HG02610 (cell line): ENCODE measurements around the gene OR10K2.
"Not testable (repeated sequence)": the region's sequence is repeated elsewhere in the genome, so short reads cannot be mapped to it uniquely, and the experiment has no call there.

Source experiments
- ATAC-seq: cut with Tn5 transposase; IDR thresholded peaks from one replicate; pipeline ENCODE4 v1.9.1; 2021; ENCODE audit warnings: mild to moderate bottlenecking, moderate library complexity; ENCODE audit not compliant: unreplicated experiment

Gene OR10K2, protein sequence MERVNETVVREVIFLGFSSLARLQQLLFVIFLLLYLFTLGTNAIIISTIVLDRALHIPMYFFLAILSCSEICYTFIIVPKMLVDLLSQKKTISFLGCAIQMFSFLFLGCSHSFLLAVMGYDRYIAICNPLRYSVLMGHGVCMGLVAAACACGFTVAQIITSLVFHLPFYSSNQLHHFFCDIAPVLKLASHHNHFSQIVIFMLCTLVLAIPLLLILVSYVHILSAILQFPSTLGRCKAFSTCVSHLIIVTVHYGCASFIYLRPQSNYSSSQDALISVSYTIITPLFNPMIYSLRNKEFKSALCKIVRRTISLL

DNA sequence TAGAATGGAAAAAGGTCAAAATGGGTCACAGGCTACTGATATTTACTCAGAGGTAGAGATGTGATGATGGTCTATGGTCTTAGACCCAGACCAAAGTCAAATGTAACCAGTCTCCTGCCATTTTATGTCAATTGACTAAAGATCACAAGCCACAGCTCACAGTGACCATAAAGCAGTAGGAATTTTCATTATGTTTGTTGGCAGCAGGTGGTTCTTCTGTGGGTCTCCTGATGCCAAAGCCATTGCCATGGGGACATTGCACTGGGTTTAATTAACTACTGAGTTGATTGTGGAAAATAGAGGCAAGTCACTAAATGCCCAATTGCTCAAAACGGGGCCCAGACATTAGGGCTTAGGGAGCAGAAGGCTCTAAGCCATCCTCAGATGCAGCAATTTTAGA is at the start of gene OR10K2:
OR10K2 (minus strand) TSS at position 101 of the 400 bp plus-strand sequence. CDS start 5,371 bp downstream, outside the sequence.
- ATAC-seq, result no peak

DNA sequence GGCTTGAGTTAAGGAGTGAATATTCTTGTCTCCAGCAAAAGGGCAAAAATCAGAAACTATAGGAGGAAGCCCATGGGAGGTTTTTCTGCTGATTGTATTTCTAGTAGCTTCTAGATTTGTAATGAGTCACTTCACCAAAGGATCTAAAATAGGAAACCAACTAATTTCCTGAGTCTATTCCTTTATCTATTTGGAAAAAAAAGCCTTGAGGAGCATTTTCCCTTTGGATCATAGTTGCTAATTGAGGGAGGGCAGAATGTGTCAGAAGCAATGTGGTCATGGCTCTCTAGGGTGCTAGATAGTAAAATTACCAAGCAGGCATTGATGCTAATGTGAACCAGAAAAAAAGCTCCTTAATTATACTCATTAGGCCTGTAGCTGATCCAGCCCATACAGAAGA is 45.9 kb upstream of the OR10K2 start, which contains the start of gene OR10R2:
OR10R2 (plus strand) TSS at position 301 of the 400 bp plus-strand sequence. CDS start 106 bp downstream, outside the sequence.
- ATAC-seq, result no peak

GRCh38 chr1:158461534-158461933 is 35.5 kb upstream of the OR10K2 start, which contains the start of gene OR10K1:
TSS of gene OR10K1 (plus strand) at chr1:158461834. CDS start at chr1:158465562, 3,728 bp downstream.
- no peak for ATAC-seq

DNA sequence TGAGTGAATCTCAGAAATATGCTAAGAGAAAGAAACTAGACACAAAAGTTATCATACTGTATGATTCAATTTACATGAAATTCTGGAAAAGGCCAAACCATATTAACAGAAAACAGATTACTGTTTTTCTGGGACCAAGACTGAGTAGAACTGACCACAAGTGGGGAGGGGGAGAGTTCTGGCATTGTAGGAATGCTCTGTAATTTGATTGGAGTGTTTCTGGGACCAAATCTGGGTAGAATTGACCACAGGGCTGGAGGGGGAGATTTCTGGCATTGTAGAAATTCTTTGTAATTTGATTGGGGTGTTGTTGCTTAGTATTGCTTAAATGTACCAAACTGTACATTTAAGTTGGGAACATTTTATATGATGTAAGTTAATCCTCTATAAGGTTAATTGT is 32.2 kb upstream of the OR10K2 start:
- no peak for ATAC-seq

GRCh38 chr1:158457246-158457645 is 31.2 kb upstream of the OR10K2 start:
- no peak for ATAC-seq

GRCh38 chr1:158454537-158454936 is 28.5 kb upstream of the OR10K2 start:
- ATAC-seq, result no peak

DNA sequence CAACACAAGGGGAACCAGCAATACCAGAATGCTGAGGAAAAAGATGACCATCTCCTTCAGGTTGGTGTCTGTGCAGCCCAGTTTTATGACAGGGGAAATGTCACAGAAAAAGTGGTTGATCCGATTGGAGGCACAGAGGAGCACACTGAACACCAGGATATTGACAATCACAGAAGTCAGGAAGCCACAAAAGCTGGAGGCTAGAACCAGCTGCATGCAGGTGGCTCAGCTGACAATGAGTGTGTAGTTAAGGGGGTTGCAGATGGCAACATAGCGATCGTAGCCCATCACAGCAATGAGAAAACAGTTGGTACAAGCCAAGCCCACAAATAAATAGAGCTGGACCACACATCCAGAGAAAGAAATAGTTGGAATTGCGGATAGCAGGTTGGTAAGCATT is 19.3 kb upstream of the OR10K2 start:
- ATAC-seq, result no peak

GRCh38 chr1:158434741-158435140 is 8.7 kb upstream of the OR10K2 start:
- ATAC-seq, result no peak

DNA sequence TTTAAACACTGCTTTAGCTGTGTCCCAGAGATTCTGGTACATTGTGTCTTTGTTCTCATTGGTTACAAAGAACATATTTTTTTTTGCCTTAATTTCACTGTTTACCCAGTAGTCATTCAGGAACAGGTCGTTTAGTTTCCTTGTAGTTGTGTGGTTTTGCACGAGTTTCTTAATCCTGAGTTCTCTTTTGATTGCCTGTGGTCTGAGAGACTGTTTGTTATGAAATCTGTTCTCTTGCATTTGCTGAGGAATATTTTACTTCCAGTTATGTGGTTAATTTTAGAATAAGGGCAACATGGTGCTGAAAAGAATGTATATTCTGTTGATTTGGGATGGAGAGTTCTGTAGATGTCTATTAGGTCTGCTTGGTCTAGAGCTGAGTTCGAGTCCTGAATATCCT is 4.1 kb upstream of the OR10K2 start:
- ATAC-seq, result not testable (repeated sequence)

DNA sequence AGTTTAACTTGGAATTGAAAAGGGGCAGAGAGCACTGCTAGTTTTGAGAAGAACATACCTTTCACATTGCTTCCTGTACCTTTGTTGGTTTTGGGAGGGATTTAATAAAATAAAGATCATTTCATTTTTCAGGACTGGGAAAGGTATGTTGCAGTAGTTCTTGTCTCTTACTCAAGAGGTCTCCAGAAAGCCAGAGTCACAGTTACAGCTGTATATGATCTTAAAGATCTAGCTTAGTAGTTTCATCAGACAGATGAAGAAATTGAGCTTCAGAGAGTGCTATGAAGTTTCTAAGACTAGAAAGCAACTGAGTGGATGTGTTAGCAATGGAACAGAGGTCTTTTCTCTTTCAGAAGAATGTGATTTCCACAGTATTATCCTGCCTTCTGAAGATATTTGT is 1.0 kb downstream of the OR10K2 start:
- no peak for ATAC-seq

DNA sequence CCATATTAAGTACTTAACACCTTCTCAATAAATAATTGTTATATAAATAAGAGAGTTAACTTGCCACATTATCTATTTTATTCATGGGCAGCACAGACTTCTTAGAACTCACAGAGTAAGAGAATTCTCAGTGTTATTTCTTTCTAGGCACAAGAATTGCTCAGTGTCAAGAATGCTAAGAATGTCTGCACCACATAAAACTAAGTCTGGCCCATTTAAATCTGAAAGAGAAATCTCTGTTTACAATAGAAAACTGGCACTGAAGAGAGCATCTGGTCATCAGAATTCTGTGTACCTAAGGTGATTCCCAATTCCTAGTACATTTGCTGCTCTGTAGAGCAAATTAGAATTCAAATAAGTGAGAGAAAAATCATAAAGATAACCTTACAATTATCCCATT is 3.8 kb downstream of the OR10K2 start:
- no peak for ATAC-seq

DNA sequence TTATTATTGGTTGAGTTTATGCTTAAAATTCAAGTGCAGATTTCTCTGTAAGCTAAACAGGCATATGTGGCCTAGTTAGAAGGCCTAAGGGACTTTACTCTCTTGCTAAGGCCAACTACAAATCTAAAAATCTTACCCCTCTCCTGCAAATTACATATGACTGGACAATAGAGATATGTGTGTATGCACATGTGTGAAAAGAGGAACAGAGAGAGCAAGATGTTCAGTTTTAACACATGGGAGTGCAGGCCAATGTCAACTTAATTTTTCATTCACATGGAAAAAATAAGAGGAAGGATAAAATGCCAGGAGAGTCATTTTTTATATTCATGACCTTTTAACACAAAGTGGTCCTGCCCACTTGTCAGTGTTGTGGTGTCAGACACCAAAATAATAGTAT is 8.5 kb downstream of the OR10K2 start:
- no peak for ATAC-seq

GRCh38 chr1:158414651-158415345 is 11.2 kb downstream of the OR10K2 start:
- no peak for ATAC-seq

GRCh38 chr1:158407092-158407491 is 18.9 kb downstream of the OR10K2 start:
- no peak for ATAC-seq

DNA sequence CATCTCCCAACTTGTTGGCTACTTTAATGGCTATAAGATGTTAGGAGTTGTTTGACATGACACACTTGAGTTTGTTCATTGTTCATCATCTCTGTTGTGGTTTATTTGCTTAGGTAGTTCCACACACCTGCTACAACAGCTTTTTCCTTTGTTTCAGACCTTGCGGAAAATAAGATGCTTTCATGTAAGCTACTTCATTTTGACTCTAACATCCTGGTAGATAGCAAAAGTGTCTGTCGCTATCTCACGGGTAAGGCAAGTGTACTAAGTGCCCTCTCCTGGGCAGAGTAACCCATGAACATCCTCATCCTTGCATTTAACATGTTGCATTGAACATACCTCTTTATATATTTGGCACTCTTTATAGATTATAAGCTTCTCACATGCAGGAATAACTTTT is 25.2 kb downstream of the OR10K2 start:
- no peak for ATAC-seq

- no peak for ATAC-seq
These were observed 27.1 kb downstream of the OR10K2 start, which contains the start of gene OR10T2 for GRCh38 chr1:158398818-158399514. TSS of gene OR10T2 (minus strand) at chr1:158399466. CDS start at chr1:158399466, 0 bp downstream.

DNA sequence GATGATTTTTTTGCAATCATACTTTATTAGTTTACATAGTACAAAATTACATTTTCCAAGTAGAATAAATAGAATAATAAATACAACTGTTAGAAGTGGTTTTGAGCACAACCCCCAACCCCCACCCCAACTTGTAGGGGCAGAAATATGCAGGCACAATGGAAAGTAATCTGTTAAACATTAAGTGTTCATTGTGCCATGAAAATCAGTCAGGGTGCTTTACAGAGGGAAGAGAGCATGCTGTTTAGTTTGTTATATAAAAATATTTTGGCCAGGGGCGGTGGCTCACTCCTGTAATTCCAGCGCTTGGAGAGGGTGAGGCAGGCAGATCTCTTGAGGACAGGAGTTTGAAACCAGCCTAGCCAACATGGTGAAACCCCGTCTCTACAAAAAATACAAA is 29.4 kb downstream of the OR10K2 start:
- ATAC-seq, result no peak

- ATAC-seq, result no peak
These were observed 32.6 kb downstream of the OR10K2 start for GRCh38 chr1:158393476-158393875.

DNA sequence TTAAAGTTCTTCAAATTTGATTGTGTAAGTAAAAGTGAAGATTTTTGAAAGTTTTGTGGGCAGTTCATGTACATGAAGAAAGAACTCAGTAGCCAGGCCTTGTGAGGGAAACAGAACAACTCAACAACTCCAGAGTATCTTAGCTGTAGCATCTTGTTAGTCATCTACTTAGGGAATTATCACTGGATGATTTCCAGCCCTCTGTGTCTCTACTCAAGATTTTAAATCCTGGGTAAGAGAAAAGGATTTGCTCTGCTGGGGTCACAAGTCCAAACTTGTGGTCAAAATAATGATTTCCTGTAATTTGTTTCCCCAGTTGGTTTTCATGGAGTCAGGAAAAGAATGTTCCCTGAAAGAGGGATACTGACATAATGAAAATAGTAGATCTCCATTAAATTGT is 34.9 kb downstream of the OR10K2 start:
- no peak for ATAC-seq

GRCh38 chr1:158390331-158390730 is 35.7 kb downstream of the OR10K2 start:
- ATAC-seq, result no peak

GRCh38 chr1:158374860-158375259 is 51.2 kb downstream of the OR10K2 start:
- ATAC-seq, result no peak
